GM18502 (cell line): Measurements from ENCODE around the gene BRMS1L.
"Not testable (repeated sequence)": the region's sequence is repeated elsewhere in the genome, so short reads cannot be mapped to it uniquely, and the experiment has no call there.

ENCODE experiments used
- ATAC-seq: cut with Tn5 transposase; IDR thresholded peaks from one replicate; pipeline ENCODE4 v1.9.1; 2021; ENCODE audit warnings: mild to moderate bottlenecking; ENCODE audit not compliant: unreplicated experiment, poor library complexity

BRMS1L gene

GRCh38 chr14:35826218-35826951, at the start of gene BRMS1L:
Gene BRMS1L (plus strand): TSS chr14:35826338. CDS start chr14:35826517, 179 bp downstream.
- peak; percentile 97 for ATAC-seq

- ATAC-seq, result no peak
These were observed 49.3 kb upstream of the BRMS1L start for GRCh38 chr14:35776823-35777222.

- not testable (repeated sequence) for ATAC-seq
These were observed 48.6 kb upstream of the BRMS1L start for GRCh38 chr14:35777550-35777949.

- ATAC-seq, result no peak
These were observed 46.8 kb upstream of the BRMS1L start for GRCh38 chr14:35779368-35779767.

GRCh38 chr14:35783699-35784098, 42.4 kb upstream of the BRMS1L start:
- no peak for ATAC-seq

- no peak for ATAC-seq
These were observed 39.3 kb upstream of the BRMS1L start for GRCh38 chr14:35786856-35787255.

GRCh38 chr14:35789651-35790050, 36.5 kb upstream of the BRMS1L start:
- ATAC-seq, result no peak

- ATAC-seq, result no peak
These were observed 28.3 kb upstream of the BRMS1L start for GRCh38 chr14:35797796-35798195.

- no peak for ATAC-seq
These were observed 19.9 kb upstream of the BRMS1L start for GRCh38 chr14:35806006-35806907.

- no peak for ATAC-seq
These were observed 18.8 kb upstream of the BRMS1L start for GRCh38 chr14:35807131-35807961.

- ATAC-seq, result no peak
These were observed 18.0 kb upstream of the BRMS1L start for GRCh38 chr14:35808076-35808637.

GRCh38 chr14:35808638-35809563, 17.2 kb upstream of the BRMS1L start, which contains the start of gene RALGAPA1:
Gene RALGAPA1 (minus strand): TSS chr14:35809295. CDS start chr14:35808835, 460 bp downstream.
- peak; percentile 97 for ATAC-seq

GRCh38 chr14:35809597-35809996, 16.5 kb upstream of the BRMS1L start:
- no peak for ATAC-seq

GRCh38 chr14:35810963-35811362, 15.2 kb upstream of the BRMS1L start:
- no peak for ATAC-seq

- peak; percentile 85 for ATAC-seq
These were observed 11.7 kb upstream of the BRMS1L start for GRCh38 chr14:35814371-35815005.

GRCh38 chr14:35818346-35819115, 7.6 kb upstream of the BRMS1L start:
- no peak for ATAC-seq

GRCh38 chr14:35819591-35820540, 6.3 kb upstream of the BRMS1L start:
- ATAC-seq, result no peak
